Neural progenitor cell (in vitro differentiated cells): ENCODE measurements around the gene FAM50B. TPM values are rescaled to one million over a fixed set of nuclear protein-coding genes. Genes with fewer than 3 reads are reported as not detected.

Experiments used
- DNase-seq: peaks from one replicate; pipeline ENCODE4 v3.0.0-alpha.2; 2016; ENCODE audit warnings: low spot score
- H2AFZ ChIP-seq: fragments of 200-600 bp; sonication (generic); replicated peaks from 2 replicates; pipeline ENCODE4 v1.6.1; 2016; ENCODE audit warnings: antibody characterized with exemption
- H3F3A ChIP-seq: fragments of 200-600 bp; sonication (generic); 2 replicates; pipeline ENCODE4 v1.6.1; 2016; ENCODE audit warnings: antibody characterized with exemption, low read depth
- H3K27ac ChIP-seq: fragments of 200-600 bp; sonication (generic); 2 replicates; pipeline ENCODE4 v1.5.1; 2016; ENCODE audit warnings: mild to moderate bottlenecking
- H3K27me3 ChIP-seq: fragments of 200-600 bp; sonication (generic); 2 replicates; pipeline ENCODE4 v1.6.1; 2016; ENCODE audit warnings: mild to moderate bottlenecking, moderate library complexity
- H3K36me3 ChIP-seq: fragments of 200-600 bp; sonication (generic); 2 replicates; pipeline ENCODE4 v1.5.1; 2016
- H3K4me1 ChIP-seq: fragments of 200-600 bp; sonication (generic); 2 replicates; pipeline ENCODE4 v1.6.1; 2016; ENCODE audit warnings: mixed run types
- H3K4me2 ChIP-seq: fragments of 200-600 bp; sonication (generic); 2 replicates; pipeline ENCODE4 v1.6.1; 2016
- H3K4me3 ChIP-seq: fragments of 200-600 bp; sonication (generic); 2 replicates; pipeline ENCODE4 v1.5.1; 2016
- H3K79me2 ChIP-seq: fragments of 200-600 bp; sonication (generic); 2 replicates; pipeline ENCODE4 v1.6.1; 2016; ENCODE audit warnings: low read depth
- H3K9ac ChIP-seq: fragments of 200-600 bp; sonication (generic); 2 replicates; pipeline ENCODE4 v1.6.1; 2016
- H3K9me3 ChIP-seq: fragments of 200-600 bp; sonication (generic); 2 replicates; pipeline ENCODE4 v1.5.1; 2016; ENCODE audit warnings: low read depth
- H4K20me1 ChIP-seq: fragments of 200-600 bp; sonication (generic); 2 replicates; pipeline ENCODE4 v1.6.1; 2016; ENCODE audit warnings: low read depth
- H3K27ac Mint-ChIP-seq: 3 replicates; pipeline ENCODE4 v1.8.0; 2021; ENCODE audit warnings: mixed read lengths
- H3K27me3 Mint-ChIP-seq: 2 replicates; pipeline ENCODE4 v1.8.0; 2022; ENCODE audit warnings: low read depth, mild to moderate bottlenecking, inconsistent platforms, moderate library complexity, mixed read lengths; ENCODE audit not compliant: insufficient read depth
- H3K36me3 Mint-ChIP-seq: 3 replicates; pipeline ENCODE4 v1.8.0; 2021; ENCODE audit warnings: mixed read lengths
- H3K4me1 Mint-ChIP-seq: 3 replicates; pipeline ENCODE4 v1.8.0; 2021; ENCODE audit warnings: mixed read lengths
- H3K4me3 Mint-ChIP-seq: 3 replicates; pipeline ENCODE4 v1.8.0; 2021; ENCODE audit warnings: mild to moderate bottlenecking, moderate library complexity, mixed read lengths
- H3K9me3 Mint-ChIP-seq: 3 replicates; pipeline ENCODE4 v1.8.0; 2020; ENCODE audit warnings: mixed read lengths
- EZH2 ChIP-seq: fragments of 200-600 bp; sonication (generic); IDR thresholded peaks from 2 replicates; pipeline ENCODE4 v1.6.1; 2017; ENCODE audit warnings: antibody characterized with exemption, mild to moderate bottlenecking, moderate library complexity
- EZH2phosphoT487 ChIP-seq: fragments of 200-600 bp; sonication (generic); IDR thresholded peaks from 2 replicates; pipeline ENCODE4 v1.6.1; 2017; ENCODE audit warnings: antibody characterized with exemption
- total RNA-seq: library from RNA; depleted of rRNA; stranded (reverse); fragments of >200 nt; gene quantifications from 2 replicates; pipeline ENCODE4 v1.2.3, GENCODE V29; 2015; ENCODE audit warnings: low replicate concordance
- TF ChIP-seq, protein P1 (sequence below): fragments of 200-600 bp; sonication (generic); IDR thresholded peaks from 2 replicates; pipeline ENCODE4 v1.5.1; 2017; ENCODE audit warnings: antibody characterized with exemption, mild to moderate bottlenecking

The FAM50B gene
- total RNA-seq, 1 donor from 2014 or later = 2.8 TPM

DNA sequence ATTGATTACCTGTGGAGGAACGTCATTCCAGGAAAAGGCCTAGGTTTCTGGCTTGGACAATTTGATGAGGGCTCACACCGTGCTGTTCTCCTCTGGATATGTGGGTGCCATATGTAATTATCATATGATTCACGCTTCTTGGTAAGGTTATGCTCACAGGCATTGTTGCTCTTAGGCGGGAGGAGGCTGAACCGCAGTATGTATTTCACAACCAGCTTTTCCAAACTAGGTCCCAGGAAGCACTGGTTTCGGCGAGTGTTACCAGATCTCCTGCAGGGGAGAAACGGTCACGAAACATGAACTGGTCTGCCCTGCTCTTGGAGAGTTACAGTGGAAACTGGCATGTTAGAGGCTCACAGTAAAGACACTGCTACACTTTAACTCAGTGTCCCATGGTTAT is 793 bp upstream of the FAM50B start:
- Histone ChIP-seq H3K79me2 (no peaks in the 10 kb centered on the region), H3K27me3 (no peaks in the 10 kb centered on the region), H3K4me1 (no peaks in the 10 kb centered on the region), H3K27ac (no peak overlapping the region), H3F3A (no peaks in the 10 kb centered on the region), H3K9ac (no peak overlapping the region), H2AFZ (peak overlapping the region; percentile 92), H3K36me3 (no peaks in the 10 kb centered on the region), H4K20me1 (no peaks in the 10 kb centered on the region), H3K4me3 (peak overlapping the region; percentile 47), H3K4me2 (peak overlapping the region; percentile 66), H3K9me3 (no peaks in the 10 kb centered on the region)
- H3K4me3 Mint-ChIP-seq = peak overlapping the region; percentile 51
- no peak for DNase-seq
- peak overlapping the region; percentile 37 for H3K27ac Mint-ChIP-seq
- H3K27me3 Mint-ChIP-seq = peaks cover 5% of the 10 kb centered on the region
- TF ChIP-seq, protein P1, sequence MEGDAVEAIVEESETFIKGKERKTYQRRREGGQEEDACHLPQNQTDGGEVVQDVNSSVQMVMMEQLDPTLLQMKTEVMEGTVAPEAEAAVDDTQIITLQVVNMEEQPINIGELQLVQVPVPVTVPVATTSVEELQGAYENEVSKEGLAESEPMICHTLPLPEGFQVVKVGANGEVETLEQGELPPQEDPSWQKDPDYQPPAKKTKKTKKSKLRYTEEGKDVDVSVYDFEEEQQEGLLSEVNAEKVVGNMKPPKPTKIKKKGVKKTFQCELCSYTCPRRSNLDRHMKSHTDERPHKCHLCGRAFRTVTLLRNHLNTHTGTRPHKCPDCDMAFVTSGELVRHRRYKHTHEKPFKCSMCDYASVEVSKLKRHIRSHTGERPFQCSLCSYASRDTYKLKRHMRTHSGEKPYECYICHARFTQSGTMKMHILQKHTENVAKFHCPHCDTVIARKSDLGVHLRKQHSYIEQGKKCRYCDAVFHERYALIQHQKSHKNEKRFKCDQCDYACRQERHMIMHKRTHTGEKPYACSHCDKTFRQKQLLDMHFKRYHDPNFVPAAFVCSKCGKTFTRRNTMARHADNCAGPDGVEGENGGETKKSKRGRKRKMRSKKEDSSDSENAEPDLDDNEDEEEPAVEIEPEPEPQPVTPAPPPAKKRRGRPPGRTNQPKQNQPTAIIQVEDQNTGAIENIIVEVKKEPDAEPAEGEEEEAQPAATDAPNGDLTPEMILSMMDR = no peak
- TF ChIP-seq EZH2phosphoT487 (no peak), EZH2 (no peak)
- peaks cover 5% of the 10 kb centered on the region for H3K36me3 Mint-ChIP-seq
- H3K9me3 Mint-ChIP-seq = peaks cover 12% of the 10 kb centered on the region
- H3K4me1 Mint-ChIP-seq = peaks cover 3% of the 10 kb centered on the region

DNA sequence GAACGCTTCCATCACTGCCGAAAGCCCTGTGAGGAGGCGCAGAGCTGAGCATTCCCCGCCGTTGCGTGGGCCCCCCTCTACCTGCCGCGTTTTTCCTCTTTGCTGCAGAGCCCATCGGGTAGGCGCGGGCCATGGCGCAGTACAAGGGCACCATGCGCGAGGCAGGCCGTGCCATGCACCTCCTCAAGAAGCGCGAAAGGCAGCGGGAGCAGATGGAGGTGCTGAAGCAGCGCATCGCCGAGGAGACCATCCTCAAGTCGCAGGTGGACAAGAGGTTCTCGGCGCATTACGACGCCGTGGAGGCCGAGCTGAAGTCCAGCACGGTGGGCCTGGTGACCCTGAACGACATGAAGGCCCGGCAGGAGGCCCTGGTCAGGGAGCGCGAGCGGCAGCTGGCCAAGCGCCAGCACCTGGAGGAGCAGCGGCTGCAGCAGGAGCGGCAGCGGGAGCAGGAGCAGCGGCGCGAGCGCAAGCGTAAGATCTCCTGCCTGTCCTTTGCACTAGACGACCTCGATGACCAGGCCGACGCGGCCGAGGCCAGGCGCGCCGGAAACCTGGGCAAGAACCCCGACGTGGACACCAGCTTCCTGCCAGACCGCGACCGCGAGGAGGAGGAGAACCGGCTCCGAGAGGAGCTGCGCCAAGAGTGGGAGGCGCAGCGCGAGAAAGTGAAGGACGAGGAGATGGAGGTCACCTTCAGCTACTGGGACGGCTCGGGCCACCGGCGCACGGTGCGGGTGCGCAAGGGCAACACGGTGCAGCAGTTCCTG is 693 bp downstream of the FAM50B start:
- peak overlapping the region; percentile 47 for H3K4me3 ChIP-seq
- no peaks in the 10 kb centered on the region for H4K20me1 ChIP-seq
- Mint-ChIP-seq H3K4me3 (no peak overlapping the region), H3K27ac (no peak overlapping the region), H3K27me3 (peaks cover 5% of the 10 kb centered on the region), H3K9me3 (peaks cover 12% of the 10 kb centered on the region), H3K4me1 (peaks cover 3% of the 10 kb centered on the region), H3K36me3 (peaks cover 5% of the 10 kb centered on the region)
- TF ChIP-seq, protein P1 = no peak
- no peak for TF ChIP-seq EZH2
- no peak for TF ChIP-seq EZH2phosphoT487
- H3K27me3 ChIP-seq = no peaks in the 10 kb centered on the region
- no peaks in the 10 kb centered on the region for H3K79me2 ChIP-seq
- DNase-seq = no peak
- peak overlapping the region; percentile 92 for H2AFZ ChIP-seq
- H3K4me1 ChIP-seq = no peaks in the 10 kb centered on the region
- no peaks in the 10 kb centered on the region for H3K36me3 ChIP-seq
- H3K9me3 ChIP-seq = no peaks in the 10 kb centered on the region
- no peak overlapping the region for H3K27ac ChIP-seq
- no peaks in the 10 kb centered on the region for H3F3A ChIP-seq
- H3K4me2 ChIP-seq = peak overlapping the region; percentile 66
- no peak overlapping the region for H3K9ac ChIP-seq

DNA sequence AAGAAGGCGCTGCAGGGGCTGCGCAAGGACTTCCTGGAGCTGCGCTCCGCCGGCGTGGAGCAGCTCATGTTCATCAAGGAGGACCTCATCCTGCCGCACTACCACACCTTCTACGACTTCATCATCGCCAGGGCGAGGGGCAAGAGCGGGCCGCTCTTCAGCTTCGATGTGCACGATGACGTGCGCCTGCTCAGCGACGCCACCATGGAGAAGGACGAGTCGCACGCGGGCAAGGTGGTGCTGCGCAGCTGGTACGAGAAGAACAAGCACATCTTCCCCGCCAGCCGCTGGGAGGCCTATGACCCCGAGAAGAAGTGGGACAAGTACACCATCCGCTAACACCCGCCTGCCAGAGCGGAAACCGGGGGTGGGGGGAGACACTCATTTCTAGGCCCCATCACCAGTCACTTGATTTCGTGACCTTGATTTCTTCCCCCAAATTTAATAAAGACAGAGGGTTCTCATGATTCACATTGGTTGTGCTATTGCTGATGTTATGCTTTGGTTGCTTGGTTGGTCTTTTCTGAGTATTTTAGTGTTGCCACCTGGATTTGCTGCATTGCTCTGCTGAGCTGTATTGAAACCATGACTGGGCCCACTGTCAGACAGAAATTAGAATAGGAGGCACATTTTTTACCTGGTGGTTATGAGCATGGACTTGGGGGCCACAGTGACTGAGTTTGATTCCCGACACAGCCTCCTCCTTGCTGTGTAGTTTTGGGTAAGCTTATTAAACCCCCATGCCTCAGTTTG is 1.5 kb downstream of the FAM50B start:
- H3K27ac Mint-ChIP-seq = no peak overlapping the region
- peaks cover 3% of the 10 kb centered on the region for H3K4me1 Mint-ChIP-seq

More for the DNA sequence above, 1.5 kb downstream of the FAM50B start:
- Mint-ChIP-seq H3K27me3 (peaks cover 3% of the 10 kb centered on the region), H3K36me3 (peaks cover 5% of the 10 kb centered on the region), H3K4me3 (no peak overlapping the region), H3K9me3 (peaks cover 12% of the 10 kb centered on the region)
- H3F3A ChIP-seq = no peaks in the 10 kb centered on the region
- no peak overlapping the region for H3K4me2 ChIP-seq
- no peaks in the 10 kb centered on the region for H4K20me1 ChIP-seq
- H3K4me3 ChIP-seq = no peak overlapping the region
- H3K4me1 ChIP-seq = no peaks in the 10 kb centered on the region
- no peaks in the 10 kb centered on the region for H3K36me3 ChIP-seq
- no peaks in the 10 kb centered on the region for H3K79me2 ChIP-seq
- TF ChIP-seq EZH2phosphoT487 (no peak), EZH2 (no peak)
- TF ChIP-seq, protein P1 = no peak
- no peaks in the 10 kb centered on the region for H3K9me3 ChIP-seq
- H3K27me3 ChIP-seq = no peaks in the 10 kb centered on the region
- H3K9ac ChIP-seq = no peak overlapping the region
- no peak for DNase-seq
- H2AFZ ChIP-seq = no peak overlapping the region
- H3K27ac ChIP-seq = no peak overlapping the region
